MM.1S (cell line): ENCODE results near the gene CCDC47.

Experiments used
- DNase-seq: peaks from one replicate; pipeline ENCODE4 v3.0.0-alpha.2; 2015
- H2AFZ ChIP-seq: fragments of 300-600 bp; sonication (generic); 2 replicates; pipeline ENCODE4 v1.6.0; 2016; ENCODE audit warnings: antibody characterized with exemption, low read length
- H3F3A ChIP-seq: fragments of 300-600 bp; sonication (generic); 2 replicates; pipeline ENCODE4 v1.6.1; 2016; ENCODE audit warnings: mild to moderate bottlenecking, antibody characterized with exemption, low read length, moderate library complexity, mixed read lengths; ENCODE audit not compliant: insufficient read depth
- H3K27ac ChIP-seq: fragments of 300-600 bp; sonication (generic); 2 replicates; pipeline ENCODE4 v1.5.1; 2016; ENCODE audit warnings: mild to moderate bottlenecking, low read length
- H3K27me3 ChIP-seq: fragments of 300-600 bp; sonication (generic); replicated peaks from 2 replicates; pipeline ENCODE4 v1.6.0; 2016; ENCODE audit warnings: low read length; ENCODE audit not compliant: insufficient read depth
- H3K36me3 ChIP-seq: fragments of 300-600 bp; sonication (generic); replicated peaks from 2 replicates; pipeline ENCODE4 v1.6.1; 2016; ENCODE audit warnings: mild to moderate bottlenecking, low read length, mixed read lengths; ENCODE audit not compliant: insufficient read depth
- H3K4me1 ChIP-seq: fragments of 300-600 bp; sonication (generic); 2 replicates; pipeline ENCODE4 v1.6.1; 2016; ENCODE audit warnings: low read length, mixed read lengths
- H3K4me2 ChIP-seq: fragments of 300-600 bp; sonication (generic); 2 replicates; pipeline ENCODE4 v1.6.0; 2016; ENCODE audit warnings: low read depth, low read length
- H3K4me3 ChIP-seq: fragments of 300-600 bp; sonication (generic); 2 replicates; pipeline ENCODE4 v1.5.1; 2016; ENCODE audit warnings: low read length, mixed read lengths
- H3K79me2 ChIP-seq: fragments of 300-600 bp; sonication (generic); 2 replicates; pipeline ENCODE4 v1.6.1; 2016; ENCODE audit warnings: mixed run types, low read length, mixed read lengths
- H3K9ac ChIP-seq: fragments of 300-600 bp; sonication (generic); 2 replicates; pipeline ENCODE4 v1.6.1; 2016; ENCODE audit warnings: low read length, mixed read lengths
- H3K9me2 ChIP-seq: fragments of 300-600 bp; sonication (generic); replicated peaks from 2 replicates; pipeline ENCODE4 v1.6.1; 2016; ENCODE audit warnings: mild to moderate bottlenecking, low read length, mixed read lengths; ENCODE audit not compliant: insufficient read depth
- H3K9me3 ChIP-seq: fragments of 300-600 bp; sonication (generic); replicated peaks from 2 replicates; pipeline ENCODE4 v1.6.1; 2016; ENCODE audit warnings: mild to moderate bottlenecking, low read length, mixed read lengths; ENCODE audit not compliant: insufficient read depth
- H4K20me1 ChIP-seq: fragments of 300-600 bp; sonication (generic); 2 replicates; pipeline ENCODE4 v1.6.1; 2016; ENCODE audit warnings: mild to moderate bottlenecking, low read length, moderate library complexity, mixed read lengths; ENCODE audit not compliant: insufficient read depth
- CTCF ChIP-seq: fragments of 300-600 bp; sonication (generic); IDR thresholded peaks from 2 replicates; pipeline ENCODE4 v1.5.1; 2016; ENCODE audit warnings: antibody characterized with exemption, low read length, mixed read lengths
- EZH2 ChIP-seq: fragments of 300-600 bp; sonication (generic); optimal IDR thresholded peaks from 2 replicates; pipeline ENCODE3; 2017; ENCODE audit warnings: low read depth, mild to moderate bottlenecking, antibody characterized with exemption, low read length, mixed read lengths
- EZH2phosphoT487 ChIP-seq: fragments of 300-600 bp; sonication (generic); IDR thresholded peaks from 2 replicates; pipeline ENCODE4 v1.6.1; 2018; ENCODE audit warnings: antibody characterized with exemption, low read length

CCDC47 gene

GRCh38 chr17:63790057-63790456 lies 16.7 kb upstream of the CCDC47 start:
- no peak overlapping the region for H2AFZ ChIP-seq
- TF ChIP-seq CTCF, result no peak
- TF ChIP-seq EZH2phosphoT487, result no peak
- no peak for TF ChIP-seq EZH2
- H4K20me1 ChIP-seq, result peaks cover 9% of the 10 kb centered on the region; the same call in 1 of the 2 replicates
- H3K27me3 ChIP-seq, result no peaks in the 10 kb centered on the region
- H3K9ac ChIP-seq, result no peak overlapping the region
- DNase-seq, result no peak
- peaks cover 22% of the 10 kb centered on the region for H3K36me3 ChIP-seq
- no peaks in the 10 kb centered on the region for H3F3A ChIP-seq
- peaks cover 87% of the 10 kb centered on the region for H3K79me2 ChIP-seq
- no peaks in the 10 kb centered on the region for H3K9me3 ChIP-seq
- no peak overlapping the region for H3K4me2 ChIP-seq
- H3K4me1 ChIP-seq, result no peaks in the 10 kb centered on the region
- no peak overlapping the region for H3K4me3 ChIP-seq
- H3K27ac ChIP-seq, result no peak overlapping the region
- H3K9me2 ChIP-seq, result no peaks in the 10 kb centered on the region

- Histone ChIP-seq H3K27ac (no peak overlapping the region), H3K79me2 (peaks cover 91% of the 10 kb centered on the region), H2AFZ (no peak overlapping the region), H3K9ac (no peak overlapping the region), H3K27me3 (no peaks in the 10 kb centered on the region), H4K20me1 (peaks cover 29% of the 10 kb centered on the region), H3K9me2 (no peaks in the 10 kb centered on the region), H3K4me3 (no peak overlapping the region), H3F3A (no peaks in the 10 kb centered on the region), H3K36me3 (peaks cover 10% of the 10 kb centered on the region), H3K9me3 (no peaks in the 10 kb centered on the region), H3K4me1 (no peaks in the 10 kb centered on the region), H3K4me2 (no peak overlapping the region)
- no peak for TF ChIP-seq EZH2
- TF ChIP-seq CTCF, result no peak
- no peak for TF ChIP-seq EZH2phosphoT487
- DNase-seq, result no peak
Measured at GRCh38 chr17:63786971-63787711, 13.7 kb upstream of the CCDC47 start.

GRCh38 chr17:63786117-63786516 lies 12.7 kb upstream of the CCDC47 start:
- no peaks in the 10 kb centered on the region for H3K9me2 ChIP-seq
- H3K79me2 ChIP-seq, result peaks cover 89% of the 10 kb centered on the region
- H3F3A ChIP-seq, result no peaks in the 10 kb centered on the region
- no peaks in the 10 kb centered on the region for H3K27me3 ChIP-seq
- no peak overlapping the region for H3K27ac ChIP-seq
- DNase-seq, result no peak
- peaks cover 9% of the 10 kb centered on the region for H3K36me3 ChIP-seq
- TF ChIP-seq EZH2phosphoT487 (no peak), EZH2 (no peak), CTCF (no peak)
- no peak overlapping the region for H3K4me2 ChIP-seq
- peaks cover 31% of the 10 kb centered on the region for H4K20me1 ChIP-seq
- no peak overlapping the region for H3K9ac ChIP-seq
- no peaks in the 10 kb centered on the region for H3K9me3 ChIP-seq
- H3K4me1 ChIP-seq, result no peaks in the 10 kb centered on the region
- no peak overlapping the region for H3K4me3 ChIP-seq
- no peak overlapping the region for H2AFZ ChIP-seq
